ENCODE results near the gene VASH2. TPM values are rescaled to one million over a fixed set of nuclear protein-coding genes. Genes with fewer than 3 reads are reported as not detected.

VASH2 gene
- total and polyA plus RNA-seq, 2 donors (not counting 1 experiment from before 2014, with no cell fraction given) = 0.06 TPM; not detected in 1

DNA sequence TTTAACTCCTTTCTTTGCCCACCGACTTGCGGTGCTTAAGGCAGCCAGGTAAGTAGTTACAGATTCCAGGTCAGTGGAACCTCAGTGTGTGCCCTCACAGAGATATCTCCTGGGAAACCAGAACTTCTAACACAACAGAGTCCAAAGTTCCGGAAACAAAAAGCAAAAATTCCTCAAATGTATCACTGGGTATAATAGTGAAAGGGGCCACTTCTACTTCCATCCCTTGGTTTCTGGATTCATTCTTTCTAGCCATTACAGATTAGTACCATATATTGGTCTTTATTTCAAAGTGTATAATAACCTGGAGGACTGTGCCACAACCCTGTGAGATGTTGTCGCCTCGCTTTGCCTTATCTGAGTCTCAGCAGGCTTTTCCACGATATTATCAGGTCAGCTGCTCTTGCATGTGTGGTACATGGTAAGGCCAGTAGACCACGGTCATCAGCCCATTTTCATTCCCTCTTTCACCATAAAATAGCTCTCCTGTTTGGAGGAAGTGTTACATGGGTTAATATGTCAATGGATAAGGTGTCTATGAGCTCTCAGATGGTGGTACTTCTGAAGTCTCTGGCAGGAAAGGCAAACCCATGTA, 14.9 kb upstream of the VASH2 start:
- no peaks in the 10 kb centered on the region for H3K4me1 Mint-ChIP-seq
- intact Hi-C loops (cut with micrococcal nuclease) = no loop called here
- TF ChIP-seq, protein P1, sequence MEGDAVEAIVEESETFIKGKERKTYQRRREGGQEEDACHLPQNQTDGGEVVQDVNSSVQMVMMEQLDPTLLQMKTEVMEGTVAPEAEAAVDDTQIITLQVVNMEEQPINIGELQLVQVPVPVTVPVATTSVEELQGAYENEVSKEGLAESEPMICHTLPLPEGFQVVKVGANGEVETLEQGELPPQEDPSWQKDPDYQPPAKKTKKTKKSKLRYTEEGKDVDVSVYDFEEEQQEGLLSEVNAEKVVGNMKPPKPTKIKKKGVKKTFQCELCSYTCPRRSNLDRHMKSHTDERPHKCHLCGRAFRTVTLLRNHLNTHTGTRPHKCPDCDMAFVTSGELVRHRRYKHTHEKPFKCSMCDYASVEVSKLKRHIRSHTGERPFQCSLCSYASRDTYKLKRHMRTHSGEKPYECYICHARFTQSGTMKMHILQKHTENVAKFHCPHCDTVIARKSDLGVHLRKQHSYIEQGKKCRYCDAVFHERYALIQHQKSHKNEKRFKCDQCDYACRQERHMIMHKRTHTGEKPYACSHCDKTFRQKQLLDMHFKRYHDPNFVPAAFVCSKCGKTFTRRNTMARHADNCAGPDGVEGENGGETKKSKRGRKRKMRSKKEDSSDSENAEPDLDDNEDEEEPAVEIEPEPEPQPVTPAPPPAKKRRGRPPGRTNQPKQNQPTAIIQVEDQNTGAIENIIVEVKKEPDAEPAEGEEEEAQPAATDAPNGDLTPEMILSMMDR (IDR thresholded peaks at IDR 0.05) = no peak
- no peak for TF ChIP-seq EZH2 (IDR thresholded peaks at IDR 0.05; ENCODE audit: borderline replicate concordance, insufficient read depth, low read depth, low read length, poor library complexity, severe bottlenecking)

DNA sequence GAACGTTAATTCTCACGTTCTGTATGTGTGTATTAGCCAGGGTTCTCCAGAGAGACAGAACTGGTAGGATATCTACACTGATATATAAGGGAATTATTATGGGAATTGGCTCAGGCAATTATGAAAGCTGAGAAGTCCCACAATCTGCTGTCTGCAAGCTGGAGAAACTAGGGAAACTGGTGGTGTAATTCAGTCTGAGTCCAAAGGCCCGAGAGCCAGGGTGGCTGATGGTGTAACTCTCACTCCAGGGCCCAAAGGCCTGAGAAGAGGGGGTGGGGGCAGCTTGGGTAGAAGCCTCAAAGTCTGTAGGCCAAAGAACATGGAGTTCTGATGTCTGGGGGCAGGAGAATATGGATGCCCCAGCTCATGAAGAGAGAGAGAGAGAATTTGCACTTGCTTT, 13.3 kb upstream of the VASH2 start:
- Histone ChIP-seq H3K9ac (ENCODE audit: low read length) (no peak overlapping the region), H3K36me3 (replicated peaks in 1 of 2; ENCODE audit: control extremely low read depth in 1 of 2, control insufficient read depth in 1 of 2, extremely low read depth in 1 of 2, insufficient read depth in 2 of 2, low read length in 1 of 2) (no peaks in the 10 kb centered on the region), H3K4me1 (ENCODE audit: control insufficient read depth in 2 of 2, insufficient read depth in 2 of 2, low read length in 2 of 2) (no peaks in the 10 kb centered on the region), H2AFZ (ENCODE audit: insufficient read depth, low read depth, low read length, poor library complexity, severe bottlenecking) (no peak overlapping the region), H3K9me3 (ENCODE audit: control extremely low read depth in 1 of 3, control insufficient read depth in 2 of 3, insufficient read depth in 1 of 3, low read length in 2 of 3) (peaks cover 0 to 1% (median 0%) of the 10 kb centered on the region in 3 donors), H3K4me3 (ENCODE audit: control extremely low read depth in 1 of 5, extremely low read depth in 1 of 5, insufficient read depth in 1 of 5, low read depth in 2 of 5, low read length in 4 of 5) (no peak overlapping the region), H3K4me2 (replicated peaks; ENCODE audit: low read depth, low read length, poor library complexity, severe bottlenecking) (no peak overlapping the region), H3K27me3 (replicated peaks in 1 of 4; ENCODE audit: control extremely low read depth in 1 of 4, control insufficient read depth in 3 of 4, insufficient read depth in 4 of 4, low read length in 3 of 4) (no peaks in the 10 kb centered on the region), H4K20me1 (ENCODE audit: control insufficient read depth, insufficient read depth, low read length, poor library complexity, severe bottlenecking) (no peaks in the 10 kb centered on the region), H3K79me2 (ENCODE audit: control insufficient read depth, insufficient read depth, low read length) (no peaks in the 10 kb centered on the region), H3K27ac (ENCODE audit: low read length in 2 of 2) (no peak overlapping the region)
- ChIA-PET POLR2A (no interaction called here), CTCF (no interaction called here)
- no peak for DNase-seq
- Mint-ChIP-seq H3K27me3 (no peaks in the 10 kb centered on the region), H3K27ac (no peak overlapping the region), H3K4me1 (no peaks in the 10 kb centered on the region), H3K9me3 (ENCODE audit: insufficient read depth) (peaks cover 5% of the 10 kb centered on the region), H3K4me3 (no peak overlapping the region)
- TF ChIP-seq, protein P1 (IDR thresholded peaks at IDR 0.05) = no peak
- TF ChIP-seq EZH2 (IDR thresholded peaks at IDR 0.05; ENCODE audit: borderline replicate concordance, insufficient read depth, low read depth, low read length, poor library complexity, severe bottlenecking) = no peak
- intact Hi-C loops (cut with micrococcal nuclease) = no loop called here
- 92% methylated on average over 2 of the region's 3 CpGs for WGBS (ENCODE audit: insufficient coverage)
- ATAC-seq (ENCODE audit: low read depth) = no peak

More for the DNA sequence above, 14.9 kb upstream of the VASH2 start:
- Mint-ChIP-seq H3K27me3 (no peaks in the 10 kb centered on the region), H3K27ac (no peak overlapping the region), H3K9me3 (ENCODE audit: insufficient read depth) (peaks cover 5% of the 10 kb centered on the region), H3K4me3 (no peak overlapping the region)
- POLR2A ChIA-PET = no interaction called here
- CTCF ChIA-PET = no interaction called here
- Histone ChIP-seq H4K20me1 (ENCODE audit: control insufficient read depth, insufficient read depth, low read length, poor library complexity, severe bottlenecking) (no peaks in the 10 kb centered on the region), H3K4me2 (replicated peaks; ENCODE audit: low read depth, low read length, poor library complexity, severe bottlenecking) (no peak overlapping the region), H3K4me3 (ENCODE audit: control extremely low read depth in 1 of 5, extremely low read depth in 1 of 5, insufficient read depth in 1 of 5, low read depth in 2 of 5, low read length in 4 of 5) (no peak overlapping the region), H3K9ac (ENCODE audit: low read length) (no peak overlapping the region), H3K27me3 (replicated peaks in 1 of 4; ENCODE audit: control extremely low read depth in 1 of 4, control insufficient read depth in 3 of 4, insufficient read depth in 4 of 4, low read length in 3 of 4) (no peaks in the 10 kb centered on the region), H3K36me3 (replicated peaks in 1 of 2; ENCODE audit: control extremely low read depth in 1 of 2, control insufficient read depth in 1 of 2, extremely low read depth in 1 of 2, insufficient read depth in 2 of 2, low read length in 1 of 2) (no peaks in the 10 kb centered on the region), H3K27ac (ENCODE audit: low read length in 2 of 2) (no peak overlapping the region), H2AFZ (ENCODE audit: insufficient read depth, low read depth, low read length, poor library complexity, severe bottlenecking) (no peak overlapping the region), H3K9me3 (ENCODE audit: control extremely low read depth in 1 of 3, control insufficient read depth in 2 of 3, insufficient read depth in 1 of 3, low read length in 2 of 3) (peaks cover 0 to 1% (median 0%) of the 10 kb centered on the region in 3 donors), H3K4me1 (ENCODE audit: control insufficient read depth in 2 of 2, insufficient read depth in 2 of 2, low read length in 2 of 2) (no peaks in the 10 kb centered on the region), H3K79me2 (ENCODE audit: control insufficient read depth, insufficient read depth, low read length) (no peaks in the 10 kb centered on the region)
- WGBS (ENCODE audit: insufficient coverage) = 100% methylated on average over 4 of the region's 7 CpGs
- DNase-seq = no peak
- ATAC-seq (ENCODE audit: low read depth) = no peak

All from B cell (primary cell).